GM12872 (cell line): ENCODE data around the gene PLPPR3.

Source experiments
- TF ChIP-seq, protein P1 (sequence below): IDR thresholded peaks from 3 replicates; pipeline ENCODE4 v1.5.1; 2011; ENCODE audit warnings: low read depth, mild to moderate bottlenecking, low read length, moderate library complexity; ENCODE audit not compliant: insufficient read depth

The PLPPR3 gene

DNA sequence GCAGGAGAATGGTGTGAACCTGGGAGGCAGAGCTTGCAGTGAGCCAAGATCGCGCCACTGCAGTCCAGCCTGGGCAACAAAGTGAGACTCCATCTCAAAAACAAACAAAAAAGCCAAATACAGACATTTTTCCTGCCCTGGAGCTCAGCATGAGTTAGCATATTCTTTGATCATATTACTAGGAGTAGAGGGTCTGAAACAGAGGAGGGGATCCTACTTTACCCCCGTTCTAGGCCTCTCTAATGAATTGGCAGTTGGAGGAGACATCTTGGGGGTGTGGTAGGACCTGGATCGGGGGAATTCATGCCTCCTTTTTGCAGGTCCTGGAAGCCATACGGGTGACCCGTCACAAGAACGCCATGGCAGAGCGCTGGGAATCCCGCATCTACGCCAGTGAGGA is 58.6 kb downstream of the PLPPR3 start:
- TF ChIP-seq, protein P1, sequence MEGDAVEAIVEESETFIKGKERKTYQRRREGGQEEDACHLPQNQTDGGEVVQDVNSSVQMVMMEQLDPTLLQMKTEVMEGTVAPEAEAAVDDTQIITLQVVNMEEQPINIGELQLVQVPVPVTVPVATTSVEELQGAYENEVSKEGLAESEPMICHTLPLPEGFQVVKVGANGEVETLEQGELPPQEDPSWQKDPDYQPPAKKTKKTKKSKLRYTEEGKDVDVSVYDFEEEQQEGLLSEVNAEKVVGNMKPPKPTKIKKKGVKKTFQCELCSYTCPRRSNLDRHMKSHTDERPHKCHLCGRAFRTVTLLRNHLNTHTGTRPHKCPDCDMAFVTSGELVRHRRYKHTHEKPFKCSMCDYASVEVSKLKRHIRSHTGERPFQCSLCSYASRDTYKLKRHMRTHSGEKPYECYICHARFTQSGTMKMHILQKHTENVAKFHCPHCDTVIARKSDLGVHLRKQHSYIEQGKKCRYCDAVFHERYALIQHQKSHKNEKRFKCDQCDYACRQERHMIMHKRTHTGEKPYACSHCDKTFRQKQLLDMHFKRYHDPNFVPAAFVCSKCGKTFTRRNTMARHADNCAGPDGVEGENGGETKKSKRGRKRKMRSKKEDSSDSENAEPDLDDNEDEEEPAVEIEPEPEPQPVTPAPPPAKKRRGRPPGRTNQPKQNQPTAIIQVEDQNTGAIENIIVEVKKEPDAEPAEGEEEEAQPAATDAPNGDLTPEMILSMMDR, result no peak
